Fibroblast of skin of scalp (primary cell): ENCODE measurements around the gene ATL2. TPM values are rescaled to one million over a fixed set of nuclear protein-coding genes. Genes with fewer than 3 reads are reported as not detected.
A peak's percentile ranks its signal among the peaks of the same experiment; 100 is the strongest.
"Not testable (repeated sequence)": the region's sequence is repeated elsewhere in the genome, so short reads cannot be mapped to it uniquely, and the experiment has no call there.

ENCODE experiments used
- DNase-seq: peaks from one replicate; pipeline ENCODE4 v3.0.0-alpha.2; 2013
- polyA plus RNA-seq, 2 experiments: library from polyadenylated mRNA; unstranded; fragments of 120-200 nt; gene quantifications; one replicate each; pipeline ENCODE4 v1.2.1, GENCODE V29; 2013; ENCODE audit not compliant: insufficient read length in 2 of 2

ATL2 gene
- 19.4 TPM for polyA plus RNA-seq (2013, experiment 1 of 2; ENCODE audit: insufficient read length)
- polyA plus RNA-seq (2013, experiment 2 of 2; ENCODE audit: insufficient read length): 21.6 TPM

GRCh38 chr2:38377050-38377828, at the start of gene ATL2:
Gene ATL2, minus strand, starts transcription at chr2:38377273. Its CDS starts 13 bp downstream, at chr2:38377260.
- DNase-seq: peak; percentile 96

- DNase-seq: no peak
Measured at GRCh38 chr2:38423763-38424162, 46.7 kb upstream of the ATL2 start.

GRCh38 chr2:38421274-38422056, 44.4 kb upstream of the ATL2 start:
- DNase-seq: no peak

- no peak for DNase-seq
Measured at GRCh38 chr2:38419499-38419898, 42.4 kb upstream of the ATL2 start.

- DNase-seq: no peak
Measured at GRCh38 chr2:38418735-38419134, 41.7 kb upstream of the ATL2 start.

GRCh38 chr2:38417745-38418689, 40.9 kb upstream of the ATL2 start:
- no peak for DNase-seq

GRCh38 chr2:38416296-38417036, 39.4 kb upstream of the ATL2 start:
- DNase-seq: no peak

- no peak for DNase-seq
Measured at GRCh38 chr2:38415728-38416291, 38.7 kb upstream of the ATL2 start.

- DNase-seq: no peak
Measured at GRCh38 chr2:38415023-38415422, 38.0 kb upstream of the ATL2 start.

- not testable (repeated sequence) for DNase-seq
Measured at GRCh38 chr2:38412235-38412871, 35.3 kb upstream of the ATL2 start.

GRCh38 chr2:38409156-38410102, 32.4 kb upstream of the ATL2 start:
- no peak for DNase-seq

- DNase-seq: no peak
Measured at GRCh38 chr2:38407111-38407682, 30.1 kb upstream of the ATL2 start.

- DNase-seq: no peak
Measured at GRCh38 chr2:38406597-38407110, 29.6 kb upstream of the ATL2 start.

- DNase-seq: no peak
Measured at GRCh38 chr2:38405917-38406596, 29.0 kb upstream of the ATL2 start.

- no peak for DNase-seq
Measured at GRCh38 chr2:38400513-38400912, 23.4 kb upstream of the ATL2 start.

GRCh38 chr2:38398739-38399138, 21.7 kb upstream of the ATL2 start:
- DNase-seq: no peak

- peak; percentile 67 for DNase-seq
Measured at GRCh38 chr2:38394903-38395341, 17.8 kb upstream of the ATL2 start.

- no peak for DNase-seq
Measured at GRCh38 chr2:38394041-38394440, 17.0 kb upstream of the ATL2 start.
